GM23248 (cell line): ENCODE data around the gene TMEM98. TPM values are rescaled to one million over a fixed set of nuclear protein-coding genes. Genes with fewer than 3 reads are reported as not detected.
"Not testable (repeated sequence)": the region's sequence is repeated elsewhere in the genome, so short reads cannot be mapped to it uniquely, and the experiment has no call there.

ENCODE experiments used
- DNase-seq: peaks from one replicate; pipeline ENCODE4 v3.0.0-alpha.2; 2015
- H2AFZ ChIP-seq: fragments of 200-600 bp; sonication (generic); 2 replicates; pipeline ENCODE4 v1.6.1; 2016; ENCODE audit warnings: antibody characterized with exemption
- H3F3A ChIP-seq: fragments of 200-600 bp; sonication (generic); 2 replicates; pipeline ENCODE4 v1.6.1; 2016; ENCODE audit warnings: mild to moderate bottlenecking, antibody characterized with exemption, mixed run types; ENCODE audit not compliant: insufficient read depth
- H3K27ac ChIP-seq: fragments of 200-600 bp; sonication (generic); 2 replicates; pipeline ENCODE4 v1.5.1; 2016; ENCODE audit warnings: mild to moderate bottlenecking
- H3K27me3 ChIP-seq: fragments of 200-600 bp; sonication (generic); replicated peaks from 2 replicates; pipeline ENCODE4 v1.6.1; 2016; ENCODE audit warnings: mild to moderate bottlenecking; ENCODE audit not compliant: insufficient read depth
- H3K36me3 ChIP-seq: fragments of 200-600 bp; sonication (generic); 2 replicates; pipeline ENCODE4 v1.6.1; 2016; ENCODE audit warnings: low read depth, mild to moderate bottlenecking
- H3K4me1 ChIP-seq: fragments of 200-600 bp; sonication (generic); 2 replicates; pipeline ENCODE4 v1.6.1; 2016; ENCODE audit warnings: mild to moderate bottlenecking; ENCODE audit not compliant: insufficient read depth
- H3K4me2 ChIP-seq: fragments of 200-600 bp; sonication (generic); one replicate; pipeline ENCODE4 v1.6.1; 2016; ENCODE audit warnings: mild to moderate bottlenecking; ENCODE audit not compliant: unreplicated experiment
- H3K4me3 ChIP-seq: fragments of 200-600 bp; sonication (generic); 2 replicates; pipeline ENCODE4 v1.5.1; 2016; ENCODE audit warnings: mild to moderate bottlenecking
- H3K79me2 ChIP-seq: fragments of 200-600 bp; sonication (generic); 2 replicates; pipeline ENCODE4 v1.6.1; 2016; ENCODE audit warnings: mild to moderate bottlenecking; ENCODE audit not compliant: insufficient read depth
- H3K9ac ChIP-seq: fragments of 200-600 bp; sonication (generic); 2 replicates; pipeline ENCODE4 v1.6.1; 2016; ENCODE audit warnings: mild to moderate bottlenecking
- H3K9me2 ChIP-seq: fragments of 200-600 bp; sonication (generic); 2 replicates; pipeline ENCODE4 v1.6.1; 2016; ENCODE audit warnings: mixed run types, mild to moderate bottlenecking, moderate library complexity; ENCODE audit not compliant: insufficient read depth
- H3K9me3 ChIP-seq: fragments of 200-600 bp; sonication (generic); one replicate; pipeline ENCODE4 v1.6.1; 2017; ENCODE audit warnings: low read depth
- H4K20me1 ChIP-seq: fragments of 200-600 bp; sonication (generic); 2 replicates; pipeline ENCODE4 v1.6.0; 2016; ENCODE audit not compliant: insufficient read depth
- EZH2 ChIP-seq: fragments of 200-600 bp; sonication (generic); IDR thresholded peaks from 2 replicates; pipeline ENCODE4 v1.6.1; 2018; ENCODE audit warnings: antibody characterized with exemption, mild to moderate bottlenecking; ENCODE audit not compliant: insufficient read depth, poor library complexity, severe bottlenecking
- EZH2phosphoT487 ChIP-seq: fragments of 200-600 bp; sonication (generic); IDR thresholded peaks from 2 replicates; pipeline ENCODE4 v1.6.1; 2018; ENCODE audit warnings: antibody characterized with exemption, moderate library complexity, mild to moderate bottlenecking, low read depth; ENCODE audit not compliant: insufficient read depth
- WGBS, 2 experiments: methylation state at CpG; one replicate each; pipeline ENCODE4 v1.1.6; 2015 to 2017; ENCODE audit warnings: low lambda C conversion rate in 2 of 2, low coverage in 1 of 2; ENCODE audit errors: missing lambda C conversion rate in 2 of 2; 5-methylcytosine and 5-hydroxymethylcytosine counted together
- in situ Hi-C: fragments of 300-500 bp; cut with MboI; formaldehyde crosslinking; loops from 2 replicates; pipeline ENCODE4 v1.15.0; 2020
- polyA plus RNA-seq: library from polyadenylated mRNA; unstranded; fragments of >200 nt; fragmentation: Nextera tagmentation; extraction: Ambion mirVana; gene quantifications from 2 replicates; pipeline ENCODE4 v1.2.1, GENCODE V29; 2016
- total RNA-seq: library from RNA; depleted of rRNA; stranded (reverse); fragments of >200 nt; shearing (Covaris generic); gene quantifications from 2 replicates; pipeline ENCODE4 v1.2.3, GENCODE V29; 2014

The TMEM98 gene
- total and polyA plus RNA-seq, 2 experiments from 2014 or later: 148 to 153 TPM

- in situ Hi-C loops: no loop called here
- Histone ChIP-seq H3K9me3 (no peaks in the 10 kb centered on the region), H3K4me2 (no peak overlapping the region), H3K27me3 (no peaks in the 10 kb centered on the region), H3K36me3 (no peaks in the 10 kb centered on the region), H3F3A (no peaks in the 10 kb centered on the region), H3K9me2 (no peaks in the 10 kb centered on the region), H3K9ac (no peak overlapping the region), H3K4me3 (no peak overlapping the region), H3K27ac (no peak overlapping the region), H3K79me2 (no peaks in the 10 kb centered on the region), H4K20me1 (no peaks in the 10 kb centered on the region), H3K4me1 (no peaks in the 10 kb centered on the region), H2AFZ (no peak overlapping the region)
- 8 to 16% methylated on average over 4 of the region's 4 CpGs for WGBS, 2 experiments
- DNase-seq: no peak
- TF ChIP-seq EZH2phosphoT487: no peak
- no peak for TF ChIP-seq EZH2
Observed at GRCh38 chr17:32985050-32985756, 57.2 kb downstream of the TMEM98 start.

GRCh38 chr17:32987453-32987805 is 59.5 kb downstream of the TMEM98 start:
- H3K27me3 ChIP-seq, DNase-seq, H3K27ac ChIP-seq, H3F3A ChIP-seq, H3K36me3 ChIP-seq, H3K4me2 ChIP-seq, H3K4me1 ChIP-seq, H3K9ac ChIP-seq, in situ Hi-C loops, H3K9me2 ChIP-seq, H3K4me3 ChIP-seq, H3K9me3 ChIP-seq, H2AFZ ChIP-seq, H4K20me1 ChIP-seq, H3K79me2 ChIP-seq: not testable (repeated sequence)
- 0% methylated on average over 1 of the region's 1 CpG for WGBS, 2 experiments

- H3K9me3 ChIP-seq, H3K27me3 ChIP-seq, H3K79me2 ChIP-seq, H3K4me2 ChIP-seq, H3K4me3 ChIP-seq, H3K36me3 ChIP-seq, H3K27ac ChIP-seq, H2AFZ ChIP-seq, H3K9ac ChIP-seq, H3K4me1 ChIP-seq, H3F3A ChIP-seq, H4K20me1 ChIP-seq, in situ Hi-C loops, H3K9me2 ChIP-seq, DNase-seq: not testable (repeated sequence)
- 32 to 33% methylated on average over 2 of the region's 2 CpGs for WGBS, 2 experiments
Observed at GRCh38 chr17:32987868-32988267, 59.9 kb downstream of the TMEM98 start.

GRCh38 chr17:32988481-32989101 is 60.6 kb downstream of the TMEM98 start:
- in situ Hi-C loops: no loop called here
- TF ChIP-seq EZH2phosphoT487 (no peak), EZH2 (no peak)
- no peak for DNase-seq
- H3K79me2 ChIP-seq: no peaks in the 10 kb centered on the region
- H3F3A ChIP-seq: no peaks in the 10 kb centered on the region
- 22 to 33% methylated on average over 3 of the region's 3 CpGs for WGBS, 2 experiments
- no peak overlapping the region for H3K4me2 ChIP-seq
- no peaks in the 10 kb centered on the region for H3K9me2 ChIP-seq
- H2AFZ ChIP-seq: no peak overlapping the region
- no peaks in the 10 kb centered on the region for H3K4me1 ChIP-seq
- H3K36me3 ChIP-seq: no peaks in the 10 kb centered on the region
- H3K27me3 ChIP-seq: no peaks in the 10 kb centered on the region
- no peak overlapping the region for H3K27ac ChIP-seq
- H3K9me3 ChIP-seq: no peaks in the 10 kb centered on the region
- H3K4me3 ChIP-seq: no peak overlapping the region
- no peak overlapping the region for H3K9ac ChIP-seq
- H4K20me1 ChIP-seq: no peaks in the 10 kb centered on the region
